Measurements from ENCODE around the gene ACER2.

Gene ACER2

GRCh38 chr9:19373527-19373926 lies 35.3 kb upstream of the ACER2 start:
- Histone ChIP-seq H3K27me3 (ENCODE audit: control insufficient read depth in 1 of 2, insufficient read depth in 1 of 2, low read length in 2 of 2) (no peaks in the 10 kb centered on the region), H3K18ac (ENCODE audit: low read depth in 1 of 2, low read length in 2 of 2) (no peak overlapping the region), H3K27ac (ENCODE audit: low read length, poor library complexity, severe bottlenecking) (no peak overlapping the region), H2BK5ac (ENCODE audit: low read depth, low read length, poor library complexity, severe bottlenecking) (no peak overlapping the region), H3K4ac (ENCODE audit: low read depth in 1 of 2, low read length in 2 of 2) (no peak overlapping the region), H2BK15ac (ENCODE audit: low read depth, poor library complexity, severe bottlenecking) (no peak overlapping the region), H4K91ac (ENCODE audit: low read length) (no peak overlapping the region), H3K9ac (ENCODE audit: low read length) (peak overlapping the region; percentile 25), H2BK12ac (ENCODE audit: low read length in 2 of 2) (no peak overlapping the region), H2BK120ac (ENCODE audit: low read depth, low read length) (no peak overlapping the region), H3K4me3 (ENCODE audit: insufficient read depth in 1 of 2, low read depth in 1 of 2, low read length in 2 of 2) (no peak overlapping the region), H3K79me1 (replicated peaks; ENCODE audit: low read length, poor library complexity, severe bottlenecking) (peaks cover 2% of the 10 kb centered on the region), H3K36me3 (ENCODE audit: control insufficient read depth in 1 of 2, insufficient read depth in 2 of 2, low read depth in 1 of 2, low read length in 2 of 2) (peaks cover 14 to 96% of the 10 kb centered on the region in 2 experiments), H2AFZ (ENCODE audit: low read depth, low read length) (no peak overlapping the region), H3K14ac (ENCODE audit: low read length in 2 of 2) (no peak overlapping the region), H3K23ac (ENCODE audit: low read length in 2 of 2) (no peak overlapping the region), H3K4me1 (ENCODE audit: control insufficient read depth, insufficient read depth, low read depth, low read length) (peaks cover 5% of the 10 kb centered on the region), H3K4me2 (ENCODE audit: low read length, poor library complexity, severe bottlenecking) (no peak overlapping the region), H2AK5ac (ENCODE audit: low read length, severe bottlenecking) (no peak overlapping the region), H4K8ac (ENCODE audit: low read length) (no peak overlapping the region), H3K9me3 (ENCODE audit: control insufficient read depth, low read length) (no peaks in the 10 kb centered on the region)
- no peak for DNase-seq

- no peaks in the 10 kb centered on the region for H3K27me3 ChIP-seq (ENCODE audit: control insufficient read depth in 1 of 2, insufficient read depth in 1 of 2, low read length in 2 of 2)
- peaks cover 11 to 88% of the 10 kb centered on the region in 2 experiments for H3K36me3 ChIP-seq (ENCODE audit: control insufficient read depth in 1 of 2, insufficient read depth in 2 of 2, low read depth in 1 of 2, low read length in 2 of 2)
- H4K8ac ChIP-seq (ENCODE audit: low read length): no peak overlapping the region
- H3K4ac ChIP-seq (ENCODE audit: low read depth in 1 of 2, low read length in 2 of 2): no peak overlapping the region
- no peak overlapping the region for H3K23ac ChIP-seq (ENCODE audit: low read length in 2 of 2)
- no peak overlapping the region for H3K4me3 ChIP-seq (ENCODE audit: insufficient read depth in 1 of 2, low read depth in 1 of 2, low read length in 2 of 2)
- no peaks in the 10 kb centered on the region for H3K9me3 ChIP-seq (ENCODE audit: control insufficient read depth, low read length)
- H4K91ac ChIP-seq (ENCODE audit: low read length): no peak overlapping the region
- no peak overlapping the region for H2BK12ac ChIP-seq (ENCODE audit: low read length in 2 of 2)
- peak overlapping the region; percentile 55 for H3K27ac ChIP-seq (ENCODE audit: low read length, poor library complexity, severe bottlenecking)
- H3K18ac ChIP-seq (ENCODE audit: low read depth in 1 of 2, low read length in 2 of 2): no peak overlapping the region
- H3K14ac ChIP-seq (ENCODE audit: low read length in 2 of 2): no peak overlapping the region
- no peaks in the 10 kb centered on the region for H3K79me1 ChIP-seq (replicated peaks; ENCODE audit: low read length, poor library complexity, severe bottlenecking)
- no peak for DNase-seq
- H2AFZ ChIP-seq (ENCODE audit: low read depth, low read length): no peak overlapping the region
- H2AK5ac ChIP-seq (ENCODE audit: low read length, severe bottlenecking): no peak overlapping the region
- H2BK120ac ChIP-seq (ENCODE audit: low read depth, low read length): no peak overlapping the region
- H3K9ac ChIP-seq (ENCODE audit: low read length): peak overlapping the region; percentile 97
- peaks cover 5% of the 10 kb centered on the region for H3K4me1 ChIP-seq (ENCODE audit: control insufficient read depth, insufficient read depth, low read depth, low read length)
- H2BK5ac ChIP-seq (ENCODE audit: low read depth, low read length, poor library complexity, severe bottlenecking): no peak overlapping the region
- H3K4me2 ChIP-seq (ENCODE audit: low read length, poor library complexity, severe bottlenecking): no peak overlapping the region
- H2BK15ac ChIP-seq (ENCODE audit: low read depth, poor library complexity, severe bottlenecking): no peak overlapping the region
Measured at GRCh38 chr9:19375538-19375937, 33.3 kb upstream of the ACER2 start.

GRCh38 chr9:19376931-19377330 lies 31.9 kb upstream of the ACER2 start:
- H4K91ac ChIP-seq (ENCODE audit: low read length): no peak overlapping the region
- WGBS: no CpG with 5 or more reads among the region's 2 CpGs
- H2AK5ac ChIP-seq (ENCODE audit: low read length, severe bottlenecking): no peak overlapping the region
- H3K9me3 ChIP-seq (ENCODE audit: control insufficient read depth, low read length): no peaks in the 10 kb centered on the region
- H3K36me3 ChIP-seq (ENCODE audit: control insufficient read depth in 1 of 2, insufficient read depth in 2 of 2, low read depth in 1 of 2, low read length in 2 of 2): peaks cover 11 to 74% of the 10 kb centered on the region in 2 experiments
- no peak overlapping the region for H2BK120ac ChIP-seq (ENCODE audit: low read depth, low read length)
- no peak overlapping the region for H3K18ac ChIP-seq (ENCODE audit: low read depth in 1 of 2, low read length in 2 of 2)
- H3K23ac ChIP-seq (ENCODE audit: low read length in 2 of 2): no peak overlapping the region
- no peak overlapping the region for H2BK15ac ChIP-seq (ENCODE audit: low read depth, poor library complexity, severe bottlenecking)
- H2BK12ac ChIP-seq (ENCODE audit: low read length in 2 of 2): no peak overlapping the region
- peak overlapping the region; percentile 29 for H3K27ac ChIP-seq (ENCODE audit: low read length, poor library complexity, severe bottlenecking)
- H3K27me3 ChIP-seq (ENCODE audit: control insufficient read depth in 1 of 2, insufficient read depth in 1 of 2, low read length in 2 of 2): no peaks in the 10 kb centered on the region
- H3K9ac ChIP-seq (ENCODE audit: low read length): peak overlapping the region; percentile 97
- no peaks in the 10 kb centered on the region for H3K79me1 ChIP-seq (replicated peaks; ENCODE audit: low read length, poor library complexity, severe bottlenecking)
- no peak overlapping the region for H3K4me2 ChIP-seq (ENCODE audit: low read length, poor library complexity, severe bottlenecking)
- peaks cover 5% of the 10 kb centered on the region for H3K4me1 ChIP-seq (ENCODE audit: control insufficient read depth, insufficient read depth, low read depth, low read length)
- no peak overlapping the region for H4K8ac ChIP-seq (ENCODE audit: low read length)
- H2BK5ac ChIP-seq (ENCODE audit: low read depth, low read length, poor library complexity, severe bottlenecking): no peak overlapping the region
- H3K14ac ChIP-seq (ENCODE audit: low read length in 2 of 2): no peak overlapping the region
- H2AFZ ChIP-seq (ENCODE audit: low read depth, low read length): no peak overlapping the region
- H3K4me3 ChIP-seq (ENCODE audit: insufficient read depth in 1 of 2, low read depth in 1 of 2, low read length in 2 of 2): peak overlapping the region in 1 of 2 experiments; percentile 89
- DNase-seq: no peak
- H3K4ac ChIP-seq (ENCODE audit: low read depth in 1 of 2, low read length in 2 of 2): no peak overlapping the region

GRCh38 chr9:19378164-19378563 lies 30.6 kb upstream of the ACER2 start:
- DNase-seq: no peak
- H3K36me3 ChIP-seq (ENCODE audit: control insufficient read depth in 1 of 2, insufficient read depth in 2 of 2, low read depth in 1 of 2, low read length in 2 of 2): peaks cover 11 to 62% of the 10 kb centered on the region in 2 experiments
- H3K23ac ChIP-seq (ENCODE audit: low read length in 2 of 2): no peak overlapping the region
- H2AFZ ChIP-seq (ENCODE audit: low read depth, low read length): no peak overlapping the region
- no peak overlapping the region for H4K8ac ChIP-seq (ENCODE audit: low read length)
- H3K9me3 ChIP-seq (ENCODE audit: control insufficient read depth, low read length): no peaks in the 10 kb centered on the region
- H2BK120ac ChIP-seq (ENCODE audit: low read depth, low read length): no peak overlapping the region
- H3K79me1 ChIP-seq (replicated peaks; ENCODE audit: low read length, poor library complexity, severe bottlenecking): no peaks in the 10 kb centered on the region
- H3K14ac ChIP-seq (ENCODE audit: low read length in 2 of 2): no peak overlapping the region
- H3K4me1 ChIP-seq (ENCODE audit: control insufficient read depth, insufficient read depth, low read depth, low read length): peaks cover 5% of the 10 kb centered on the region
- no peaks in the 10 kb centered on the region for H3K27me3 ChIP-seq (ENCODE audit: control insufficient read depth in 1 of 2, insufficient read depth in 1 of 2, low read length in 2 of 2)
- H3K4ac ChIP-seq (ENCODE audit: low read depth in 1 of 2, low read length in 2 of 2): no peak overlapping the region
- no peak overlapping the region for H2BK12ac ChIP-seq (ENCODE audit: low read length in 2 of 2)
- H3K4me2 ChIP-seq (ENCODE audit: low read length, poor library complexity, severe bottlenecking): peak overlapping the region; percentile 48
- H2BK5ac ChIP-seq (ENCODE audit: low read depth, low read length, poor library complexity, severe bottlenecking): no peak overlapping the region
- 64% methylated on average over 4 of the region's 4 CpGs for WGBS
- peak overlapping the region in 1 of 2 experiments; percentile 89 for H3K4me3 ChIP-seq (ENCODE audit: insufficient read depth in 1 of 2, low read depth in 1 of 2, low read length in 2 of 2)
- H3K18ac ChIP-seq (ENCODE audit: low read depth in 1 of 2, low read length in 2 of 2): no peak overlapping the region
- H4K91ac ChIP-seq (ENCODE audit: low read length): no peak overlapping the region
- H3K27ac ChIP-seq (ENCODE audit: low read length, poor library complexity, severe bottlenecking): no peak overlapping the region
- peak overlapping the region; percentile 97 for H3K9ac ChIP-seq (ENCODE audit: low read length)
- H2AK5ac ChIP-seq (ENCODE audit: low read length, severe bottlenecking): no peak overlapping the region
- H2BK15ac ChIP-seq (ENCODE audit: low read depth, poor library complexity, severe bottlenecking): no peak overlapping the region

Measured in mesenchymal stem cell (in vitro differentiated cells and primary cell).